ENCODE measurements around the gene CD37. TPM values are rescaled to one million over a fixed set of nuclear protein-coding genes. Genes with fewer than 3 reads are reported as not detected.

CD37 gene
- total and polyA plus RNA-seq, 10 of the 15 experiments (the other 5 are each of a cell fraction or from before 2014, with no cell fraction given), result 34.1 to 359 (median 108) TPM

DNA sequence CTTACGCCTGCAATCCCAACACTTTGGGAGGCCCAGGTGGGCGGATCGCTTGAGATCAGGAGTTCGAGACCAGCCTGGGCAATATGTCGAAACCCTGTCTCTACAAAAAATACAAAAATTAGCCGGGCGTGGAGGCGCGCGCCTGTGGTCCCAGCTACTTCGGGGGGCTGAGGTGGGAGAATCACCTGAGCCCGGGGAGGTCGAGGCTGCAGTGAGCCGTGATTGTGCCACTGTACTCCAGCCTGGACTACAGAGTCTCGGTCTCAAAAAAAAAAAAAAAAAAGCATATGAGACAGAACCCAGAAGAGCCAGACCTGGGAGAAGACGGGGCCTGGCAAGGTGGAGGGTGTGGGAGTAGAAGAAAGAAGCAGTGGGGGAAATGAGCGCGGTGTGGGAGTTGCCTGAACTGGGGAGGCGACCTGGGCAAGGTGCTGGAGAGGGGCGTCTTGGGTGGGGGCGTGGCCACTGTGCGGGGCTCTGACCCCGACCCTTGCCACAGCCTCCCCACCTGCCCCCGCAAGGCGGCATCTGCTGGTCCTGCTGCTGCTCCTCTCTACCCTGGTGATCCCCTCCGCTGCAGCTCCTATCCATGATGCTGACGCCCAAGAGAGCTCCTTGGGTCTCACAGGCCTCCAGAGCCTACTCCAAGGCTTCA lies 29.0 kb downstream of the CD37 start (continued):
- TF ChIP-seq E4F1 (IDR thresholded peaks at IDR 0.05; ENCODE audit: borderline replicate concordance, partially characterized antibody), result no peak

GRCh38 chr19:49366110-49366509 lies 30.9 kb downstream of the CD37 start:
- intact Hi-C loops (cut with micrococcal nuclease; ENCODE audit: unreplicated experiment), result no loop called here
- ChIA-PET SMC1A (ENCODE audit: uncharacterized antibody, unreplicated experiment) (no interaction called here), RAD21 (ENCODE audit: unreplicated experiment) (no interaction called here), CTCF (interaction anchor here (2.0 kb wide), 1 partner anchor 25 kb away, joined by 5 read pairs; no protein-coding TSS in a partner anchor), POLR2A (interaction anchor here (0.9 to 1.7 kb wide), 2 partner anchors 11 to 12 kb away, joined by 3 to 5 read pairs; no protein-coding TSS in a partner anchor)
- no peak overlapping the region for H3K9ac ChIP-seq (ENCODE audit: control insufficient read depth, insufficient read depth, low read length)
- TF ChIP-seq ZNF622 (IDR thresholded peaks at IDR 0.05), result no peak
- TF ChIP-seq SPI1 (IDR thresholded peaks at IDR 0.05; ENCODE audit: borderline replicate concordance, insufficient read depth, low read depth, low read length), result peak; percentile 12; the same call in 1 of the 2 replicates
- H3K36me3 ChIP-seq (ENCODE audit: control insufficient read depth in 2 of 2, insufficient read depth in 2 of 2, low read length in 1 of 2), result no peaks in the 10 kb centered on the region
- peaks cover 10% of the 10 kb centered on the region; the same call in 2 of the 3 replicates for H3K9me3 ChIP-seq (replicated peaks; ENCODE audit: control insufficient read depth, insufficient read depth, low read length)
- no peak overlapping the region for H3K4me2 ChIP-seq (ENCODE audit: control insufficient read depth, insufficient read depth)
- H3K27me3 ChIP-seq (replicated peaks in 1 of 2; ENCODE audit: control insufficient read depth in 2 of 2, insufficient read depth in 2 of 2, low read length in 1 of 2), result peaks cover 12 to 15% of the 10 kb centered on the region in 2 experiments; a peak in 3 of 4 replicates
- in situ Hi-C loops (cut with MboI), result no loop called here
- DNase-seq (ENCODE audit: low read depth, low spot score), result no peak
- H3K79me2 ChIP-seq (ENCODE audit: control insufficient read depth, insufficient read depth, low read length), result no peaks in the 10 kb centered on the region
- no peak overlapping the region for H3K27ac ChIP-seq (ENCODE audit: control insufficient read depth, insufficient read depth)
- no peak for ATAC-seq
- no TSS peak for BruUV-seq (replicated peaks)
- H4K20me1 ChIP-seq (ENCODE audit: control insufficient read depth, insufficient read depth), result no peaks in the 10 kb centered on the region
- H2AFZ ChIP-seq (ENCODE audit: control insufficient read depth, low read depth, low read length), result no peak overlapping the region
- peaks cover 7% of the 10 kb centered on the region for H3K4me1 ChIP-seq (ENCODE audit: control insufficient read depth, insufficient read depth, low read length)
- FAIRE-seq, result no peak
- no peak overlapping the region for H3K4me3 ChIP-seq

Data from GM12878 (cell line).